Natural killer cell (primary cell): Measurements from ENCODE around the gene PGAM1. TPM values are rescaled to one million over a fixed set of nuclear protein-coding genes. Genes with fewer than 3 reads are reported as not detected.

Experiments used
- ATAC-seq, 3 donors: fragments of 150-1000 bp in 2 of 3; fragments of 200-7000 bp in 1 of 3; cut with Tn5 transposase; 1 replicate in 1 of 3; 2 replicates in 2 of 3; pipeline ENCODE4 v1.10.0; 2021; ENCODE audit warnings: mild to moderate bottlenecking in 2 of 3, moderate library complexity in 2 of 3
- DNase-seq, 2 donors: peaks; one replicate each; pipeline versions ENCODE4 v3.0.0 to v3.0.0-alpha.2; 2013 to 2021; ENCODE audit warnings: mixed read lengths in 1 of 2
- H3K27ac ChIP-seq: one replicate; pipeline ENCODE4 v1.5.1; 2013; ENCODE audit warnings: mild to moderate bottlenecking, low read length
- H3K27me3 ChIP-seq: one replicate; pipeline ENCODE4 v1.6.1; 2013; ENCODE audit warnings: low read length; ENCODE audit not compliant: control insufficient read depth, insufficient read depth
- H3K36me3 ChIP-seq: one replicate; pipeline ENCODE4 v1.6.1; 2013; ENCODE audit warnings: low read length; ENCODE audit not compliant: control insufficient read depth, insufficient read depth
- H3K4me1 ChIP-seq: one replicate; pipeline ENCODE4 v1.6.1; 2013; ENCODE audit warnings: low read length; ENCODE audit not compliant: control insufficient read depth, insufficient read depth
- H3K4me3 ChIP-seq: one replicate; pipeline ENCODE4 v1.5.1; 2013; ENCODE audit warnings: low read length
- H3K9me3 ChIP-seq: one replicate; pipeline ENCODE4 v1.6.1; 2013; ENCODE audit warnings: low read length; ENCODE audit not compliant: control insufficient read depth, insufficient read depth
- H3K27ac Mint-ChIP-seq, 2 donors: one replicate each; pipeline ENCODE4 v1.8.0; 2022; ENCODE audit warnings: mild to moderate bottlenecking in 2 of 2, mixed read lengths in 2 of 2, moderate library complexity in 1 of 2
- H3K27me3 Mint-ChIP-seq, 2 donors: one replicate each; pipeline ENCODE4 v1.8.0; 2022; ENCODE audit warnings: low read depth in 2 of 2, mixed read lengths in 2 of 2
- H3K36me3 Mint-ChIP-seq: one replicate; pipeline ENCODE4 v1.8.0; 2022; ENCODE audit warnings: mixed read lengths
- H3K4me1 Mint-ChIP-seq, 2 donors: one replicate each; pipeline ENCODE4 v1.8.0; 2022; ENCODE audit warnings: mixed read lengths in 2 of 2
- H3K4me3 Mint-ChIP-seq: one replicate; pipeline ENCODE4 v1.8.0; 2022; ENCODE audit warnings: mild to moderate bottlenecking, moderate library complexity, mixed read lengths
- H3K9me3 Mint-ChIP-seq, 2 donors: one replicate each; pipeline ENCODE4 v1.8.0; 2022; ENCODE audit warnings: mixed read lengths in 2 of 2
- CTCF ChIP-seq: fragments of 200-600 bp; IDR thresholded peaks from one replicate; pipeline ENCODE4 v1.8.0; 2022; ENCODE audit warnings: antibody characterized with exemption
- WGBS: methylation state at CpG from one replicate; pipeline ENCODE4 v1.1.7; 2013; ENCODE audit warnings: missing lambda C conversion rate; ENCODE audit not compliant: insufficient coverage; 5-methylcytosine and 5-hydroxymethylcytosine counted together
- intact Hi-C: fragments of 100-400 bp; cut with micrococcal nuclease; formaldehyde crosslinking; loops from one replicate; pipeline ENCODE4 v1.14.2; 2022
- total RNA-seq, 4 donors: library from RNA; stranded (reverse); fragments of 120-200 nt in 1 of 4; gene quantifications; one replicate each; pipeline versions ENCODE4 v1.2.3 to v1.2.4, GENCODE V29; 2013 to 2022

Gene PGAM1
- total RNA-seq, 3 donors from 2014 or later (not counting 1 experiment from before 2014, with no cell fraction given): 92.6 to 104 (median 96.0) TPM

GRCh38 chr10:97450828-97451227 is 24.8 kb downstream of the PGAM1 start:
- 98% methylated on average over 2 of the region's 2 CpGs for WGBS
- intact Hi-C loops: no loop called here

GRCh38 chr10:97451605-97452004 is 25.6 kb downstream of the PGAM1 start:
- H3K36me3 Mint-ChIP-seq: no peaks in the 10 kb centered on the region
- H3K4me1 Mint-ChIP-seq: peaks cover 17 to 19% of the 10 kb centered on the region in 2 donors

More at GRCh38 chr10:97450828-97451227, 24.8 kb downstream of the PGAM1 start:
- H3K4me3 Mint-ChIP-seq: no peak overlapping the region
- DNase-seq: no peak
- peaks cover 21 to 25% of the 10 kb centered on the region in 2 donors for H3K4me1 Mint-ChIP-seq
- no peaks in the 10 kb centered on the region for H3K9me3 Mint-ChIP-seq
- Histone ChIP-seq H3K27ac (no peak overlapping the region), H3K4me1 (peaks cover 13% of the 10 kb centered on the region), H3K9me3 (no peaks in the 10 kb centered on the region), H3K27me3 (no peaks in the 10 kb centered on the region), H3K36me3 (peaks cover 10% of the 10 kb centered on the region), H3K4me3 (no peak overlapping the region)
- no peaks in the 10 kb centered on the region for H3K36me3 Mint-ChIP-seq
- no peak for TF ChIP-seq CTCF
- ATAC-seq: no peak
- no peaks in the 10 kb centered on the region for H3K27me3 Mint-ChIP-seq
- H3K27ac Mint-ChIP-seq: no peak overlapping the region

GRCh38 chr10:97452352-97452751 is 26.4 kb downstream of the PGAM1 start:
- peaks cover 1% of the 10 kb centered on the region for H3K4me1 ChIP-seq
- TF ChIP-seq CTCF: no peak
- Mint-ChIP-seq H3K36me3 (no peaks in the 10 kb centered on the region), H3K9me3 (no peaks in the 10 kb centered on the region), H3K27me3 (no peaks in the 10 kb centered on the region), H3K27ac (no peak overlapping the region), H3K4me3 (no peak overlapping the region), H3K4me1 (peaks cover 17 to 19% of the 10 kb centered on the region in 2 donors)
- no peaks in the 10 kb centered on the region for H3K9me3 ChIP-seq
- no peak overlapping the region for H3K4me3 ChIP-seq
- ATAC-seq (no peak), DNase-seq (no peak)
- H3K27me3 ChIP-seq: no peaks in the 10 kb centered on the region
- intact Hi-C loops: no loop called here
- 97% methylated on average over 6 of the region's 6 CpGs for WGBS
- H3K27ac ChIP-seq: no peak overlapping the region
- peaks cover 24% of the 10 kb centered on the region for H3K36me3 ChIP-seq

More at GRCh38 chr10:97451605-97452004, 25.6 kb downstream of the PGAM1 start:
- no peak for DNase-seq
- H3K27me3 ChIP-seq: no peaks in the 10 kb centered on the region
- peaks cover 8% of the 10 kb centered on the region for H3K4me1 ChIP-seq
- H3K9me3 ChIP-seq: no peaks in the 10 kb centered on the region
- Mint-ChIP-seq H3K4me3 (no peak overlapping the region), H3K27ac (no peak overlapping the region), H3K27me3 (no peaks in the 10 kb centered on the region), H3K9me3 (no peaks in the 10 kb centered on the region)
- H3K4me3 ChIP-seq: no peak overlapping the region
- intact Hi-C loops: no loop called here
- no peak overlapping the region for H3K27ac ChIP-seq
- TF ChIP-seq CTCF: no peak
- WGBS: 97% methylated on average over 17 of the region's 17 CpGs
- H3K36me3 ChIP-seq: peaks cover 18% of the 10 kb centered on the region
- no peak for ATAC-seq
